Fibroblast of peridontal ligament (primary cell): ENCODE data around the gene EHMT2.
A peak's percentile ranks its signal among the peaks of the same experiment; 100 is the strongest.

ENCODE experiments used
- DNase-seq: peaks from one replicate; pipeline ENCODE4 v3.0.0-alpha.2; 2010; ENCODE audit errors: extremely low read depth

EHMT2 gene

GRCh38 chr6:31888276-31889258 lies 8.9 kb downstream of the EHMT2 start:
- no peak for DNase-seq

GRCh38 chr6:31887173-31888007 lies 10.1 kb downstream of the EHMT2 start:
- no peak for DNase-seq

GRCh38 chr6:31886541-31886991 lies 10.9 kb downstream of the EHMT2 start:
- no peak for DNase-seq

GRCh38 chr6:31884528-31885035 lies 12.9 kb downstream of the EHMT2 start:
- DNase-seq: no peak

- DNase-seq: no peak
Observed at GRCh38 chr6:31883676-31884075, 13.8 kb downstream of the EHMT2 start.

- DNase-seq: no peak
Observed at GRCh38 chr6:31882344-31882743, 15.2 kb downstream of the EHMT2 start.

- DNase-seq: no peak
Observed at GRCh38 chr6:31881136-31881859, 16.2 kb downstream of the EHMT2 start.

GRCh38 chr6:31880616-31881015 lies 16.9 kb downstream of the EHMT2 start:
- DNase-seq: no peak

GRCh38 chr6:31879901-31880300 lies 17.6 kb downstream of the EHMT2 start:
- no peak for DNase-seq

GRCh38 chr6:31879143-31879542 lies 18.4 kb downstream of the EHMT2 start:
- DNase-seq: no peak

- DNase-seq: no peak
Observed at GRCh38 chr6:31878726-31879125, 18.8 kb downstream of the EHMT2 start, which contains the start of gene SLC44A4. SLC44A4 (minus strand) TSS chr6:31878997; CDS start chr6:31878980, 17 bp downstream.

- DNase-seq: no peak
Observed at GRCh38 chr6:31878222-31878621, 19.3 kb downstream of the EHMT2 start.

GRCh38 chr6:31877651-31878161 lies 19.8 kb downstream of the EHMT2 start:
- DNase-seq: no peak

- DNase-seq: no peak
Observed at GRCh38 chr6:31877125-31877650, 20.3 kb downstream of the EHMT2 start.

GRCh38 chr6:31876357-31876756 lies 21.1 kb downstream of the EHMT2 start:
- no peak for DNase-seq

- DNase-seq: no peak
Observed at GRCh38 chr6:31875877-31876276, 21.6 kb downstream of the EHMT2 start.

- DNase-seq: peak; percentile 12
Observed at GRCh38 chr6:31874836-31875572, 22.5 kb downstream of the EHMT2 start.

GRCh38 chr6:31874084-31874670 lies 23.3 kb downstream of the EHMT2 start:
- no peak for DNase-seq

GRCh38 chr6:31871046-31871659 lies 26.3 kb downstream of the EHMT2 start:
- peak; percentile 31 for DNase-seq
